ENCODE data around the gene FYN.

GRCh38 chr6:111854683-111855082 is 18.6 kb downstream of the FYN start:
- TF ChIP-seq CTCF (IDR thresholded peaks at IDR 0.05; ENCODE audit: insufficient read depth, low read length, poor library complexity, severe bottlenecking) (no peak), EZH2phosphoT487 (conservative IDR thresholded peaks at IDR 0.05; ENCODE audit: low read length) (no peak)

Measured in SU-DHL-6 (cell line).